ENCODE measurements around the gene ADGRA3. TPM values are rescaled to one million over a fixed set of nuclear protein-coding genes. Genes with fewer than 3 reads are reported as not detected.

The ADGRA3 gene
- total and polyA plus RNA-seq, 7 donors = 7.4 to 32.1 (median 19.0) TPM

DNA sequence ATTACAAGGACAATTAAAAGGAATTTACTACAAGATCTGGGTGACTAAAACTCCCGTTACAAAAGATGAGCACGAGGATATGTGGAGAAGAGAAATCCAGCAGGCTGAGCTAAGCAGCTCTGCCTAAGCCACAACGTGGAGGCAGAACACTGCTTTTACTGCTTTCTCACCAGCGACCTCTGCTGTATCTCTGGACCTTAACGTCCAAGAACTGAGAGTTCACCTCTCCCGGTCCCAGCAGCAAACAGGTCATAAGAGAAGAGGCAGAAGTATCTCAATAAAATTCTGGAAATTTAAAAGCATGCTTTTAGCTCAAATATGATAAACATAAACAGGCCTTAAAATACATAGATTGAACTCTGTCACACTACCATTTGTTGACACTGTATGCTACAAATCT, 81.0 kb downstream of the ADGRA3 start:
- Histone ChIP-seq H3K4me1 (no peaks in the 10 kb centered on the region), H3K9me3 (no peaks in the 10 kb centered on the region), H3K4me3 (no peak overlapping the region), H3K36me3 (ENCODE audit: insufficient read depth in 1 of 2, low read depth in 1 of 2) (peaks cover 0 to 9% of the 10 kb centered on the region in 2 donors), H3K27me3 (ENCODE audit: insufficient read depth in 3 of 3, low read length in 2 of 3) (no peaks in the 10 kb centered on the region), H3K27ac (no peak overlapping the region)
- TF ChIP-seq, protein P1, sequence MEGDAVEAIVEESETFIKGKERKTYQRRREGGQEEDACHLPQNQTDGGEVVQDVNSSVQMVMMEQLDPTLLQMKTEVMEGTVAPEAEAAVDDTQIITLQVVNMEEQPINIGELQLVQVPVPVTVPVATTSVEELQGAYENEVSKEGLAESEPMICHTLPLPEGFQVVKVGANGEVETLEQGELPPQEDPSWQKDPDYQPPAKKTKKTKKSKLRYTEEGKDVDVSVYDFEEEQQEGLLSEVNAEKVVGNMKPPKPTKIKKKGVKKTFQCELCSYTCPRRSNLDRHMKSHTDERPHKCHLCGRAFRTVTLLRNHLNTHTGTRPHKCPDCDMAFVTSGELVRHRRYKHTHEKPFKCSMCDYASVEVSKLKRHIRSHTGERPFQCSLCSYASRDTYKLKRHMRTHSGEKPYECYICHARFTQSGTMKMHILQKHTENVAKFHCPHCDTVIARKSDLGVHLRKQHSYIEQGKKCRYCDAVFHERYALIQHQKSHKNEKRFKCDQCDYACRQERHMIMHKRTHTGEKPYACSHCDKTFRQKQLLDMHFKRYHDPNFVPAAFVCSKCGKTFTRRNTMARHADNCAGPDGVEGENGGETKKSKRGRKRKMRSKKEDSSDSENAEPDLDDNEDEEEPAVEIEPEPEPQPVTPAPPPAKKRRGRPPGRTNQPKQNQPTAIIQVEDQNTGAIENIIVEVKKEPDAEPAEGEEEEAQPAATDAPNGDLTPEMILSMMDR (IDR thresholded peaks at IDR 0.05) = peak; percentile 44
- peak; percentile 79 to 90 (median 84) for ATAC-seq
- intact Hi-C loops (cut with DNase I) = no loop called here
- 23 to 35% (median 28%) methylated on average over 6 of the region's 6 CpGs for WGBS, 3 donors
- DNase-seq = no peak

DNA sequence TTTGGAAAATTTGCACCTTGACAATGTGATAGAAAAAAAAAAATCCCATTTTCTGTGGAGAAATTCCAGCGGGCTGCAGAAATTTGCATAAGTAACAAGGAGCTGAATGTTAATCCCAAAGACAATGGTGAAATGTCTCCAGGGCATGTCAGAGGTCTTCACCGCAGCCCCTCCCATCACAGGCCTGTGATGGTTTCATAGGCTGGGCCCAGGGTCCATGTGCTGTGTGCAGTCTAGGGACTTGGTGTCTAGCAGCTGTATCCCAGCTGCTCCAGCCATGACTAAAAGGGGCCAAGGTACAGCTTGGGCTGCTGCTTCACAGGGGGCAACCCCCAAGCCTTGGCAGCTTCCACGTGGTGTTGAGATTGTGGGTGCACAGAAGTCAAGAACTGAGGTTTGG, 85.2 kb downstream of the ADGRA3 start:
- Histone ChIP-seq H3K4me3 (no peak overlapping the region), H3K9me3 (no peaks in the 10 kb centered on the region), H3K27ac (no peak overlapping the region), H3K36me3 (ENCODE audit: insufficient read depth in 1 of 2, low read depth in 1 of 2) (no peaks in the 10 kb centered on the region), H3K4me1 (peaks cover 23% of the 10 kb centered on the region), H3K27me3 (ENCODE audit: insufficient read depth in 3 of 3, low read length in 2 of 3) (no peaks in the 10 kb centered on the region)
- WGBS, 3 donors = 41 to 81% (median 76%) methylated on average over 3 of the region's 3 CpGs
- DNase-seq (no peak), ATAC-seq (no peak)
- TF ChIP-seq, protein P1 (IDR thresholded peaks at IDR 0.05) = no peak
- intact Hi-C loops (cut with DNase I) = no loop called here

DNA sequence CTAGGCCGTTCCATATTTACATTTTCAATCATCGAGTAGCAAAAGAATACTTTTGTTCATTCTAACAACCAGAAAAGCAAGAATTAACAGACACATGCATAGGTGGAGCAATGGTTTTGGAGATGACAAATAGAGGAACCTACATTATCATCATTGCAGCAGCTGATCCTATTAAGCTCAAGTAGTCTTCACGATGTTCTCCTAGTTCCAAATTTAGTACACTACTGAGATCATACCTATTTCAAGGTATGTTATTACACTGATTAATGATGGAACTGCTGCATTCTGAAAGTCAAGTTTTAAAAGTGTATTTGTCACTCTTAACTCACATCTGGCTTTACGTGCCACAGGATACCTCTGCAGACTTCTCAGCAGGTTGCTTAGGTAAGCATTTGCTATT, 87.4 kb downstream of the ADGRA3 start:
- TF ChIP-seq, protein P1 (IDR thresholded peaks at IDR 0.05) = no peak
- Histone ChIP-seq H3K9me3 (no peaks in the 10 kb centered on the region), H3K27me3 (ENCODE audit: insufficient read depth in 3 of 3, low read length in 2 of 3) (no peaks in the 10 kb centered on the region), H3K4me1 (peaks cover 23% of the 10 kb centered on the region), H3K36me3 (ENCODE audit: insufficient read depth in 1 of 2, low read depth in 1 of 2) (peaks cover 0 to 8% of the 10 kb centered on the region in 2 donors), H3K4me3 (no peak overlapping the region), H3K27ac (peak overlapping the region; percentile 67)
- WGBS, 3 donors = 64 to 73% (median 66%) methylated on average over 4 of the region's 4 CpGs
- intact Hi-C loops (cut with DNase I) = no loop called here
- peak; percentile 85 to 95 (median 90) for ATAC-seq
- DNase-seq = no peak

DNA sequence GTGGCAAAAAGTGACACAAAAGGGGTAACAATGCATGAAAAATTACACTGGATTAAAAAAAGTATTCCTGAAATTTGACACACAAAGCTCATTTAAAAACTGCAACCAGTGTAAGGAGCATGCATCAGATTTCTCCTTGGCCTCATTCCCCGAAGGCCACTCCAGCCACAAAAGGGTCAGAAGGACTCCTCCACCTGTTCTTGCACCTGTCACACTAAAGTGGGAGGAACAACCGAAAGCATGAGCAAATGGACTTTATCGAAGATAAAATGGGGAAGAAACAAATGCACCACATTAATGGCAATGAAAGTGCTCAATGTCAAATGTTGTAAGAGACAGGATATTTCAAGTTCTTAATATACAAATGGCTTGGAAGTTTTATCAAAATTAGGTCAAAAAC, 88.2 kb downstream of the ADGRA3 start:
- WGBS, 3 donors = 19 to 31% (median 25%) methylated on average over 3 of the region's 3 CpGs
- no peak overlapping the region for H3K4me3 ChIP-seq
- H3K36me3 ChIP-seq (ENCODE audit: insufficient read depth in 1 of 2, low read depth in 1 of 2) = peaks cover 0 to 10% of the 10 kb centered on the region in 2 donors
- peaks cover 23% of the 10 kb centered on the region for H3K4me1 ChIP-seq
- H3K27ac ChIP-seq = peak overlapping the region; percentile 67
- peak; percentile 56 to 70 (median 62) for ATAC-seq
- intact Hi-C loops (cut with DNase I) = no loop called here
- no peak for DNase-seq
- TF ChIP-seq, protein P1 (IDR thresholded peaks at IDR 0.05) = no peak
- no peaks in the 10 kb centered on the region for H3K9me3 ChIP-seq
- H3K27me3 ChIP-seq (ENCODE audit: insufficient read depth in 3 of 3, low read length in 2 of 3) = no peaks in the 10 kb centered on the region

DNA sequence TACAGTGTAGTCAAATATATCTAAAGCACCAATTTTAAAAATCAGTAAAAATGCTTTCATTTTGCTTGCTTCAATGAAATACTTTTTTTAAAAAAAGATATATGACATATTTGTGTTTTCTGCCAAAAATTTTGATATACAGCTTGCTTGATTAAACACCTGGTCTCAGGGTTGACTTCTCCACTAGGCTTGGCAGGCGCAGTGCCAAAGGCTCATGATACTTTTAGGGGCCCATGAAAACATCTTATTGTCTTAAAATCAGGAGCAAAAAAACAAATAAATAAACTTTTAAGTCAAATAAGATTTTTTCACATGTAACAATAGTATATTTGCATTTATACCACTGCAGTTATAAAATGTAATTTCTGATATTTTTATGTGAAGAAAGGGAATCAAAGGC, 95.6 kb downstream of the ADGRA3 start:
- H3K36me3 ChIP-seq (ENCODE audit: insufficient read depth in 1 of 2, low read depth in 1 of 2) = peaks cover 0 to 27% of the 10 kb centered on the region in 2 donors
- H3K27ac ChIP-seq = no peak overlapping the region
- H3K27me3 ChIP-seq (ENCODE audit: insufficient read depth in 3 of 3, low read length in 2 of 3) = no peaks in the 10 kb centered on the region
- DNase-seq (no peak), ATAC-seq (no peak)
- TF ChIP-seq, protein P1 (IDR thresholded peaks at IDR 0.05) = no peak
- WGBS, 3 donors = 95 to 100% (median 99%) methylated on average over 1 of the region's 1 CpG
- intact Hi-C loops (cut with DNase I) = no loop called here
- H3K9me3 ChIP-seq = no peaks in the 10 kb centered on the region
- no peak overlapping the region for H3K4me3 ChIP-seq
- H3K4me1 ChIP-seq = no peaks in the 10 kb centered on the region

All from psoas muscle (tissue), 8 donors.